Adipocyte (in vitro differentiated cells): ENCODE results near the gene ATP6V1C2.

Experiments
- DNase-seq: peaks from one replicate; pipeline ENCODE4 v3.0.0-alpha.2; 2015; ENCODE audit warnings: low read depth
- H3K27me3 ChIP-seq: replicated peaks from 2 replicates; pipeline ENCODE4 v1.7.0; 2013; ENCODE audit warnings: mild to moderate bottlenecking, low read length, moderate library complexity; ENCODE audit not compliant: control insufficient read depth, insufficient read depth
- H3K36me3 ChIP-seq: 2 replicates; pipeline ENCODE4 v1.7.0; 2013; ENCODE audit warnings: low read length, mild to moderate bottlenecking, moderate library complexity; ENCODE audit not compliant: control insufficient read depth, insufficient read depth, severe bottlenecking
- H3K4me1 ChIP-seq: 2 replicates; pipeline ENCODE4 v1.7.0; 2013; ENCODE audit warnings: mild to moderate bottlenecking, low read length, moderate library complexity; ENCODE audit not compliant: control insufficient read depth, insufficient read depth
- H3K4me3 ChIP-seq: 2 replicates; pipeline ENCODE4 v1.7.0; 2013; ENCODE audit warnings: mild to moderate bottlenecking, low read length, moderate library complexity
- H3K9ac ChIP-seq: 2 replicates; pipeline ENCODE4 v1.7.0; 2013; ENCODE audit warnings: mild to moderate bottlenecking, low read length, moderate library complexity
- H3K9me3 ChIP-seq: 2 replicates; pipeline ENCODE4 v1.7.0; 2013; ENCODE audit warnings: mild to moderate bottlenecking, low read length, moderate library complexity; ENCODE audit not compliant: control insufficient read depth

Gene ATP6V1C2

GRCh38 chr2:10833021-10833420 lies 111.6 kb downstream of the ATP6V1C2 start:
- Histone ChIP-seq H3K9me3 (no peaks in the 10 kb centered on the region), H3K36me3 (no peaks in the 10 kb centered on the region), H3K4me3 (no peak overlapping the region), H3K27me3 (peaks cover 66% of the 10 kb centered on the region), H3K9ac (no peak overlapping the region), H3K4me1 (no peaks in the 10 kb centered on the region)
- DNase-seq, result no peak

GRCh38 chr2:10834068-10834655 lies 112.7 kb downstream of the ATP6V1C2 start:
- DNase-seq, result no peak
- Histone ChIP-seq H3K9me3 (no peaks in the 10 kb centered on the region), H3K4me1 (no peaks in the 10 kb centered on the region), H3K9ac (no peak overlapping the region), H3K36me3 (no peaks in the 10 kb centered on the region), H3K27me3 (peaks cover 66% of the 10 kb centered on the region), H3K4me3 (no peak overlapping the region)
